GM18526 (cell line): ENCODE measurements around the gene PCDHB13.
"Not testable (repeated sequence)": the region's sequence is repeated elsewhere in the genome, so short reads cannot be mapped to it uniquely, and the experiment has no call there.

Experiments
- POLR2A ChIP-seq: IDR thresholded peaks from 3 replicates; pipeline ENCODE4 v1.6.1; 2011; ENCODE audit not compliant: insufficient read length; ENCODE audit errors: extremely low read depth

Gene PCDHB13

GRCh38 chr5:141213656-141214339, at the start of gene PCDHB13:
PCDHB13 (plus strand) TSS chr5:141213919; CDS start chr5:141214124, 205 bp downstream.
- TF ChIP-seq POLR2A: not testable (repeated sequence)

GRCh38 chr5:141172381-141173204, 41.1 kb upstream of the PCDHB13 start, which contains the start of gene PCDHB7:
PCDHB7 (plus strand) TSS chr5:141172644; CDS start chr5:141172836, 192 bp downstream.
- TF ChIP-seq POLR2A: no peak

GRCh38 chr5:141175933-141176332, 37.8 kb upstream of the PCDHB13 start:
- TF ChIP-seq POLR2A: no peak

- TF ChIP-seq POLR2A: not testable (repeated sequence)
These were observed 36.0 kb upstream of the PCDHB13 start, which contains the start of gene PCDHB8 for GRCh38 chr5:141177577-141178191. PCDHB8 (plus strand) TSS chr5:141177790; CDS start chr5:141178035, 245 bp downstream.

GRCh38 chr5:141180313-141180712, 33.4 kb upstream of the PCDHB13 start:
- TF ChIP-seq POLR2A: no peak

- no peak for TF ChIP-seq POLR2A
These were observed 31.5 kb upstream of the PCDHB13 start, which contains the start of gene PCDHB16 for GRCh38 chr5:141182248-141182647. PCDHB16 (plus strand) TSS chr5:141182387; CDS start chr5:141182560, 173 bp downstream.

GRCh38 chr5:141186897-141187512, 26.7 kb upstream of the PCDHB13 start, which contains the start of gene PCDHB9:
PCDHB9 (plus strand) TSS chr5:141187161; CDS start chr5:141187319, 158 bp downstream.
- no peak for TF ChIP-seq POLR2A

- TF ChIP-seq POLR2A: no peak
These were observed 21.5 kb upstream of the PCDHB13 start, which contains the start of gene PCDHB10 for GRCh38 chr5:141192110-141192725. PCDHB10 (plus strand) TSS chr5:141192353; CDS start chr5:141192553, 200 bp downstream.

GRCh38 chr5:141196363-141196762, 17.4 kb upstream of the PCDHB13 start:
- TF ChIP-seq POLR2A: no peak

- TF ChIP-seq POLR2A: no peak
These were observed 14.1 kb upstream of the PCDHB13 start, which contains the start of gene PCDHB11 for GRCh38 chr5:141199359-141200235. PCDHB11 (plus strand) TSS chr5:141199627; CDS start chr5:141199775, 148 bp downstream.

- TF ChIP-seq POLR2A: no peak
These were observed 5.2 kb upstream of the PCDHB13 start, which contains the start of gene PCDHB12 for GRCh38 chr5:141208478-141208877. PCDHB12 (plus strand) TSS chr5:141208719; CDS start chr5:141208908, 189 bp downstream.

GRCh38 chr5:141223112-141223783, 9.5 kb downstream of the PCDHB13 start, which contains the start of gene PCDHB14:
PCDHB14 (plus strand) TSS chr5:141223343; CDS start chr5:141223506, 163 bp downstream.
- no peak for TF ChIP-seq POLR2A

GRCh38 chr5:141234109-141234667, 20.5 kb downstream of the PCDHB13 start:
- no peak for TF ChIP-seq POLR2A
